NB4 (cell line): ENCODE data around the gene GNPDA1.
"Not testable (repeated sequence)": the region's sequence is repeated elsewhere in the genome, so short reads cannot be mapped to it uniquely, and the experiment has no call there.

Experiments
- CTCF ChIP-seq: IDR thresholded peaks from one replicate; pipeline ENCODE4 v1.5.1; 2012; ENCODE audit warnings: low read depth, low read length
- MAX ChIP-seq: IDR thresholded peaks from 2 replicates; pipeline ENCODE4 v1.6.1; 2011; ENCODE audit warnings: low read depth, low read length
- POLR2A ChIP-seq: IDR thresholded peaks from 2 replicates; pipeline ENCODE4 v1.6.1; 2011; ENCODE audit warnings: mild to moderate bottlenecking; ENCODE audit not compliant: insufficient read length; ENCODE audit errors: extremely low read depth

- not testable (repeated sequence) for TF ChIP-seq POLR2A, CTCF, MAX
Measured at GRCh38 chr5:142037599-142037998, 24.8 kb upstream of the GNPDA1 start.
